ENCODE data around the gene SLC44A2. TPM values are rescaled to one million over a fixed set of nuclear protein-coding genes. Genes with fewer than 3 reads are reported as not detected.

The SLC44A2 gene
- total and polyA plus RNA-seq, 10 of the 15 experiments (the other 5 are each of a cell fraction or from before 2014, with no cell fraction given) = 3.0 to 51.3 (median 26.8) TPM

DNA sequence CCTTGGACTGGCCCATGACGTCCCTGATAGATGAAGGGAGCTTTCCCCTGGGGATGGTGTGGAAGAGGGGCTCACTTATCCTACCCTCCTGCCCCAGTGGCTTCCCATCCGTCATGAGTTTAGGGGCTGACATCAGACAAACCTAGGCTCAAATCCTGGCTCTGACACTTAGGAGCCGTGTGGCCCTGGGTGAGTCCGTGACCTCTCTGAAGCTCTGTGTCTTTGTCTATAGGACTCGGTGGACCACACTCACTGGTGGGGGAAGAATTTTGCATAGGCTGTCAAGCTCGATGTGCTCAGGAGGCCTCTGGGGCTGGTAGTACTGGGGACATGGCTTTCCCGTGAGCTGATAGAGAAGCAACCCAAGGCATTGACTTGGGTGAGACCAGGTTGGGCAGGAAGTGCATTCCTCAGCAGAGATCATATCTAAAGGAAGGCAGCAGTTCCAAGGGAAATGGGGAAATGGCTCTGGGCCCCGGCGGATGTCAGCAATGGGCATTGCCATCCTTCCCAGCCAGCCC lies 20.8 kb upstream of the SLC44A2 start:
- Histone ChIP-seq H3K27ac (ENCODE audit: control insufficient read depth, insufficient read depth) (peak overlapping the region; percentile 98), H3K4me3 (peak overlapping the region; percentile 98), H4K20me1 (ENCODE audit: control insufficient read depth, insufficient read depth) (no peaks in the 10 kb centered on the region), H3K4me2 (ENCODE audit: control insufficient read depth, insufficient read depth) (peak overlapping the region; percentile 92), H3K79me2 (ENCODE audit: control insufficient read depth, insufficient read depth, low read length) (peaks cover 38% of the 10 kb centered on the region), H3K4me1 (ENCODE audit: control insufficient read depth, insufficient read depth, low read length) (peaks cover 20% of the 10 kb centered on the region), H3K9me3 (replicated peaks; ENCODE audit: control insufficient read depth, insufficient read depth, low read length) (no peaks in the 10 kb centered on the region), H3K36me3 (ENCODE audit: control insufficient read depth in 2 of 2, insufficient read depth in 2 of 2, low read length in 1 of 2) (no peaks in the 10 kb centered on the region), H3K27me3 (replicated peaks in 1 of 2; ENCODE audit: control insufficient read depth in 2 of 2, insufficient read depth in 2 of 2, low read length in 1 of 2) (no peaks in the 10 kb centered on the region), H3K9ac (ENCODE audit: control insufficient read depth, insufficient read depth, low read length) (peak overlapping the region; percentile 96), H2AFZ (ENCODE audit: control insufficient read depth, low read depth, low read length) (peak overlapping the region; percentile 57)
- FAIRE-seq = peak; percentile 44
- intact Hi-C loops (cut with micrococcal nuclease; ENCODE audit: unreplicated experiment) = loop anchor here (5.0 kb wide), 1 partner anchor 38 kb away; no protein-coding TSS in a partner anchor
- in situ Hi-C loops (cut with MboI) = no loop called here
- BruUV-seq (replicated peaks) = no TSS peak
- 0% methylated on average over 9 of the region's 9 CpGs for whole genome bisulfite sequencing (ENCODE audit: insufficient coverage, insufficient replicate concordance, low lambda C conversion rate, missing lambda C conversion rate)
- ChIA-PET POLR2A (interaction anchor here (0.7 to 5.5 kb wide), 17 partner anchors 9 to 366 kb away, joined by 3 to 43 read pairs (median 4); partner anchors contain the start of gene KRI1), CTCF (interaction anchor here (0.5 to 4.7 kb wide), 11 partner anchors 10 to 346 kb away, joined by 3 to 57 read pairs (median 3); no protein-coding TSS in a partner anchor), SMC1A (ENCODE audit: uncharacterized antibody, unreplicated experiment) (interaction anchor here (0.8 to 3.8 kb wide), 13 partner anchors 9 to 166 kb away, joined by 3 to 34 read pairs (median 5); no protein-coding TSS in a partner anchor), RAD21 (ENCODE audit: unreplicated experiment) (interaction anchor here (1.0 to 4.8 kb wide), 12 partner anchors 10 to 201 kb away, joined by 3 to 50 read pairs (median 6); partner anchors contain the start of gene QTRT1)
- peak; percentile 52 for DNase-seq (ENCODE audit: low read depth, low spot score)
- peak; percentile 63 for ATAC-seq
- no peak for TF ChIP-seq FOS (IDR thresholded peaks at IDR 0.05; ENCODE audit: borderline replicate concordance, extremely low read depth, insufficient read length)
- TF ChIP-seq BHLHE40 (IDR thresholded peaks at IDR 0.05; ENCODE audit: borderline replicate concordance in 1 of 2, low read depth in 2 of 2, low read length in 1 of 2) = 0 out of 4 replicates have a peak, but pooled peaks of 1 of the 2 experiments have one; percentile 10
- TF ChIP-seq RUNX3 (IDR thresholded peaks at IDR 0.05; ENCODE audit: low read length) = no peak
- TF ChIP-seq POLR2AphosphoS5 (IDR thresholded peaks at IDR 0.05; ENCODE audit: low read length) = peak; percentile 75
- TF ChIP-seq POLR2A (IDR thresholded peaks at IDR 0.05; ENCODE audit: low read depth, low read length) = peak; percentile 71; the same call in 1 of the 2 replicates
- TF ChIP-seq NRF1 (conservative IDR thresholded peaks at IDR 0.05; ENCODE audit: low read depth, low read length) = 0 out of 2 replicates have a peak, but pooled peaks have one; percentile 11
- no peak; a peak in 1 of 4 replicates for TF ChIP-seq ETV6 (conservative IDR thresholded peaks at IDR 0.05 in 1 of 2, IDR thresholded peaks at IDR 0.05 in 1 of 2; ENCODE audit: borderline replicate concordance in 1 of 2, low read depth in 1 of 2)
- TF ChIP-seq, protein P1, sequence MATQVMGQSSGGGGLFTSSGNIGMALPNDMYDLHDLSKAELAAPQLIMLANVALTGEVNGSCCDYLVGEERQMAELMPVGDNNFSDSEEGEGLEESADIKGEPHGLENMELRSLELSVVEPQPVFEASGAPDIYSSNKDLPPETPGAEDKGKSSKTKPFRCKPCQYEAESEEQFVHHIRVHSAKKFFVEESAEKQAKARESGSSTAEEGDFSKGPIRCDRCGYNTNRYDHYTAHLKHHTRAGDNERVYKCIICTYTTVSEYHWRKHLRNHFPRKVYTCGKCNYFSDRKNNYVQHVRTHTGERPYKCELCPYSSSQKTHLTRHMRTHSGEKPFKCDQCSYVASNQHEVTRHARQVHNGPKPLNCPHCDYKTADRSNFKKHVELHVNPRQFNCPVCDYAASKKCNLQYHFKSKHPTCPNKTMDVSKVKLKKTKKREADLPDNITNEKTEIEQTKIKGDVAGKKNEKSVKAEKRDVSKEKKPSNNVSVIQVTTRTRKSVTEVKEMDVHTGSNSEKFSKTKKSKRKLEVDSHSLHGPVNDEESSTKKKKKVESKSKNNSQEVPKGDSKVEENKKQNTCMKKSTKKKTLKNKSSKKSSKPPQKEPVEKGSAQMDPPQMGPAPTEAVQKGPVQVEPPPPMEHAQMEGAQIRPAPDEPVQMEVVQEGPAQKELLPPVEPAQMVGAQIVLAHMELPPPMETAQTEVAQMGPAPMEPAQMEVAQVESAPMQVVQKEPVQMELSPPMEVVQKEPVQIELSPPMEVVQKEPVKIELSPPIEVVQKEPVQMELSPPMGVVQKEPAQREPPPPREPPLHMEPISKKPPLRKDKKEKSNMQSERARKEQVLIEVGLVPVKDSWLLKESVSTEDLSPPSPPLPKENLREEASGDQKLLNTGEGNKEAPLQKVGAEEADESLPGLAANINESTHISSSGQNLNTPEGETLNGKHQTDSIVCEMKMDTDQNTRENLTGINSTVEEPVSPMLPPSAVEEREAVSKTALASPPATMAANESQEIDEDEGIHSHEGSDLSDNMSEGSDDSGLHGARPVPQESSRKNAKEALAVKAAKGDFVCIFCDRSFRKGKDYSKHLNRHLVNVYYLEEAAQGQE (IDR thresholded peaks at IDR 0.05; ENCODE audit: low read depth, low read length) = no peak
- no peak for TF ChIP-seq TCF12 (IDR thresholded peaks at IDR 0.05; ENCODE audit: low read depth, low read length)
- no peak for TF ChIP-seq CEBPB (IDR thresholded peaks at IDR 0.05; ENCODE audit: borderline replicate concordance in 1 of 2, low read depth in 2 of 2, low read length in 2 of 2)
- TF ChIP-seq, protein P2, sequence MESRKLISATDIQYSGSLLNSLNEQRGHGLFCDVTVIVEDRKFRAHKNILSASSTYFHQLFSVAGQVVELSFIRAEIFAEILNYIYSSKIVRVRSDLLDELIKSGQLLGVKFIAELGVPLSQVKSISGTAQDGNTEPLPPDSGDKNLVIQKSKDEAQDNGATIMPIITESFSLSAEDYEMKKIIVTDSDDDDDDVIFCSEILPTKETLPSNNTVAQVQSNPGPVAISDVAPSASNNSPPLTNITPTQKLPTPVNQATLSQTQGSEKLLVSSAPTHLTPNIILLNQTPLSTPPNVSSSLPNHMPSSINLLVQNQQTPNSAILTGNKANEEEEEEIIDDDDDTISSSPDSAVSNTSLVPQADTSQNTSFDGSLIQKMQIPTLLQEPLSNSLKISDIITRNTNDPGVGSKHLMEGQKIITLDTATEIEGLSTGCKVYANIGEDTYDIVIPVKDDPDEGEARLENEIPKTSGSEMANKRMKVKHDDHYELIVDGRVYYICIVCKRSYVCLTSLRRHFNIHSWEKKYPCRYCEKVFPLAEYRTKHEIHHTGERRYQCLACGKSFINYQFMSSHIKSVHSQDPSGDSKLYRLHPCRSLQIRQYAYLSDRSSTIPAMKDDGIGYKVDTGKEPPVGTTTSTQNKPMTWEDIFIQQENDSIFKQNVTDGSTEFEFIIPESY (IDR thresholded peaks at IDR 0.05) = no peak
- TF ChIP-seq STAT1 (conservative IDR thresholded peaks at IDR 0.05) = no peak
- TF ChIP-seq BRCA1 (IDR thresholded peaks at IDR 0.05; ENCODE audit: low read depth, low read length) = no peak
- no peak for TF ChIP-seq ZNF384 (IDR thresholded peaks at IDR 0.05; ENCODE audit: borderline replicate concordance, low read depth, low read length)
- no peak for TF ChIP-seq CBX3 (IDR thresholded peaks at IDR 0.05; ENCODE audit: borderline replicate concordance, low read depth)
- 0 out of 2 replicates have a peak, but pooled peaks have one; percentile 27 for TF ChIP-seq MTA3 (IDR thresholded peaks at IDR 0.05; ENCODE audit: borderline replicate concordance, low read length)
- TF ChIP-seq, protein P3, sequence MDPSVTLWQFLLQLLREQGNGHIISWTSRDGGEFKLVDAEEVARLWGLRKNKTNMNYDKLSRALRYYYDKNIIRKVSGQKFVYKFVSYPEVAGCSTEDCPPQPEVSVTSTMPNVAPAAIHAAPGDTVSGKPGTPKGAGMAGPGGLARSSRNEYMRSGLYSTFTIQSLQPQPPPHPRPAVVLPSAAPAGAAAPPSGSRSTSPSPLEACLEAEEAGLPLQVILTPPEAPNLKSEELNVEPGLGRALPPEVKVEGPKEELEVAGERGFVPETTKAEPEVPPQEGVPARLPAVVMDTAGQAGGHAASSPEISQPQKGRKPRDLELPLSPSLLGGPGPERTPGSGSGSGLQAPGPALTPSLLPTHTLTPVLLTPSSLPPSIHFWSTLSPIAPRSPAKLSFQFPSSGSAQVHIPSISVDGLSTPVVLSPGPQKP (IDR thresholded peaks at IDR 0.05; ENCODE audit: low read depth, low read length) = no peak
